BE2C (cell line): Measurements from ENCODE around the gene GNPDA2. TPM values are rescaled to one million over a fixed set of nuclear protein-coding genes. Genes with fewer than 3 reads are reported as not detected.

ENCODE experiments used
- DNase-seq: peaks from one replicate; pipeline ENCODE4 v3.0.0-alpha.2; 2020
- H3K27me3 ChIP-seq: fragments of 250-450 bp; sonication (Bioruptor Pico); 2 replicates; pipeline ENCODE4 v1.5.1; 2020; ENCODE audit warnings: mild to moderate bottlenecking
- H3K36me3 ChIP-seq: fragments of 250-450 bp; sonication (Bioruptor Pico); 2 replicates; pipeline ENCODE4 v1.5.1; 2020; ENCODE audit warnings: mild to moderate bottlenecking
- H3K4me1 ChIP-seq: fragments of 250-450 bp; sonication (Bioruptor Pico); 2 replicates; pipeline ENCODE4 v1.5.1; 2020
- H3K4me3 ChIP-seq: 2 replicates; pipeline ENCODE4 v1.5.1; 2011; ENCODE audit warnings: low read depth, low read length
- H3K9me3 ChIP-seq: fragments of 250-450 bp; sonication (Bioruptor Pico); 2 replicates; pipeline ENCODE4 v1.5.1; 2020
- CTCF ChIP-seq: IDR thresholded peaks from 2 replicates; pipeline ENCODE4 v1.5.1; 2012; ENCODE audit warnings: mild to moderate bottlenecking, low read depth, low read length
- polyA plus RNA-seq: library from polyadenylated mRNA; unstranded; fragments of >200 nt; gene quantifications from one replicate; pipeline ENCODE4 v1.2.1, GENCODE V29; 2012; ENCODE audit warnings: low read depth, missing spikeins; ENCODE audit not compliant: insufficient read length, insufficient read depth

Gene GNPDA2
- 10.7 TPM for polyA plus RNA-seq

- Histone ChIP-seq H3K4me1 (no peaks in the 10 kb centered on the region), H3K36me3 (no peaks in the 10 kb centered on the region), H3K9me3 (no peaks in the 10 kb centered on the region), H3K27me3 (no peaks in the 10 kb centered on the region), H3K4me3 (peak within 1 kb of the TSS; percentile 94)
- TF ChIP-seq CTCF, result peak; percentile 31; the same call in 1 of the 2 replicates
- DNase-seq, result peak; percentile 93
Measured at GRCh38 chr4:44726038-44726871, at the start of gene GNPDA2. Gene GNPDA2, minus strand, starts transcription at chr4:44726556. Its CDS starts 4,349 bp downstream, at chr4:44722207.

- Histone ChIP-seq H3K27me3 (no peaks in the 10 kb centered on the region), H3K36me3 (no peaks in the 10 kb centered on the region), H3K9me3 (no peaks in the 10 kb centered on the region), H3K4me1 (no peaks in the 10 kb centered on the region), H3K4me3 (no peak overlapping the region)
- TF ChIP-seq CTCF, result no peak
- DNase-seq, result no peak
Measured at GRCh38 chr4:44772340-44772739, 46.0 kb upstream of the GNPDA2 start.

- Histone ChIP-seq H3K9me3 (no peaks in the 10 kb centered on the region), H3K36me3 (no peaks in the 10 kb centered on the region), H3K27me3 (no peaks in the 10 kb centered on the region), H3K4me1 (no peaks in the 10 kb centered on the region), H3K4me3 (no peak overlapping the region)
- TF ChIP-seq CTCF, result no peak
- DNase-seq, result no peak
Measured at GRCh38 chr4:44771789-44772188, 45.4 kb upstream of the GNPDA2 start.

- no peaks in the 10 kb centered on the region for H3K36me3 ChIP-seq
- TF ChIP-seq CTCF, result no peak
- H3K4me1 ChIP-seq, result no peaks in the 10 kb centered on the region
- DNase-seq, result no peak
- H3K4me3 ChIP-seq, result no peak overlapping the region
- H3K9me3 ChIP-seq, result no peaks in the 10 kb centered on the region
- peaks cover under 1% of the 10 kb centered on the region; the same call in 1 of the 2 replicates for H3K27me3 ChIP-seq
Measured at GRCh38 chr4:44766453-44766852, 40.1 kb upstream of the GNPDA2 start.

- TF ChIP-seq CTCF, result no peak
- DNase-seq, result no peak
- Histone ChIP-seq H3K4me1 (no peaks in the 10 kb centered on the region), H3K9me3 (no peaks in the 10 kb centered on the region), H3K4me3 (no peak overlapping the region), H3K27me3 (peaks cover 12% of the 10 kb centered on the region), H3K36me3 (no peaks in the 10 kb centered on the region)
Measured at GRCh38 chr4:44765116-44765515, 38.8 kb upstream of the GNPDA2 start.

GRCh38 chr4:44761306-44761705 lies 35.0 kb upstream of the GNPDA2 start:
- H3K4me3 ChIP-seq, result no peak overlapping the region
- H3K9me3 ChIP-seq, result no peaks in the 10 kb centered on the region
- no peak for TF ChIP-seq CTCF
- no peaks in the 10 kb centered on the region for H3K4me1 ChIP-seq
- H3K27me3 ChIP-seq, result peaks cover 12% of the 10 kb centered on the region
- no peaks in the 10 kb centered on the region for H3K36me3 ChIP-seq
- DNase-seq, result no peak
